ENCODE data around the gene IGSF9.

IGSF9 gene

DNA sequence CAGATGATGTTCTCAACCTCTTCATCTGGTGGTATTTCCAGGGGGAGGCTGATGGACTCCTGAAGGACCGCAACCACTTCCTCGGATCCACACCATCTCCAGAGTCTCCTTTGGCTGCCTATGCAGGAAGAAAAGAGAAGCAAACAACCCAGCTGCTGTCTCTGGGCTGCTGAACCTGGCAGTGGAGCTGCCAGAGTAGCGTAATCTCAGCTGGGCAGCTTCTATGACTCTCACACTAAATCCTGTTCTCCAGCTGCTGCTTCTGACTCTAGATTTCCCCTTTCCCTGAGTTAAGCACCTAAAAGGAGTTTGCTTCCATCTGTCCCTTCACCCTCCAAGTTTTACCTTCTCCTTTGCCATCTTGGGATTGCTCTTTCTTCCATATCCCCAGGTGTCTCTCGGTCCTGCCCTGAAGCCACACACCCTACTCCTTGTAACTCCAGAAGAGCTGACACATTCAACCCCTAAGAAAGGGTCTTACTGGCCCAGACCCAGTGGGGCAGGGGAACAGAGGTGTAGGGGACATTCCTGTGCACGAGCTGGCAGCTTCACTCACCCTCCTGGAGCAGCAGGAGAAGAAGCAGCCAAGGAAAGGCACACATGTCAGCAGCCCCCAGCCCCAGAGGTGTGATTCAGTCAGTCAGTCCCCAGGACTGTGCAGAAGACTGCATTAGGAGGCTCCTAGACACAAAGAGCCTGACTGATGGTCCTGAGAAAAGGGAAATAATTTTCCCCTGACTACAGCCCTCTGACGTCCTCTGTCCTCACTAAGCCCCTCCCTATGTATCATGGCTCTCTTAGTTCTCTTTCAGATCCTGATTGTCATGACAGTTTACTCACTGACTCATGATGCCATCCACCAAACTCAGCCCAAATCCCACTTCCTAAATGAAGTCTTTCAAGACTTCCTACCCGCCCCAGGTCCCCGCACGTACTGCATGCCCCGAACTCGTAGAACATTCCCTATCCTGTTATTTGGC lies 8.4 kb upstream of the IGSF9 start, which contains the start of gene SLAMF9:
SLAMF9 (minus strand) TSS at position 702 of the 980 bp plus-strand sequence; CDS start at position 602, 100 bp downstream.
- no peak for DNase-seq (ENCODE audit: extremely low read depth, low read depth)
- TF ChIP-seq, protein P1, sequence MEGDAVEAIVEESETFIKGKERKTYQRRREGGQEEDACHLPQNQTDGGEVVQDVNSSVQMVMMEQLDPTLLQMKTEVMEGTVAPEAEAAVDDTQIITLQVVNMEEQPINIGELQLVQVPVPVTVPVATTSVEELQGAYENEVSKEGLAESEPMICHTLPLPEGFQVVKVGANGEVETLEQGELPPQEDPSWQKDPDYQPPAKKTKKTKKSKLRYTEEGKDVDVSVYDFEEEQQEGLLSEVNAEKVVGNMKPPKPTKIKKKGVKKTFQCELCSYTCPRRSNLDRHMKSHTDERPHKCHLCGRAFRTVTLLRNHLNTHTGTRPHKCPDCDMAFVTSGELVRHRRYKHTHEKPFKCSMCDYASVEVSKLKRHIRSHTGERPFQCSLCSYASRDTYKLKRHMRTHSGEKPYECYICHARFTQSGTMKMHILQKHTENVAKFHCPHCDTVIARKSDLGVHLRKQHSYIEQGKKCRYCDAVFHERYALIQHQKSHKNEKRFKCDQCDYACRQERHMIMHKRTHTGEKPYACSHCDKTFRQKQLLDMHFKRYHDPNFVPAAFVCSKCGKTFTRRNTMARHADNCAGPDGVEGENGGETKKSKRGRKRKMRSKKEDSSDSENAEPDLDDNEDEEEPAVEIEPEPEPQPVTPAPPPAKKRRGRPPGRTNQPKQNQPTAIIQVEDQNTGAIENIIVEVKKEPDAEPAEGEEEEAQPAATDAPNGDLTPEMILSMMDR (IDR thresholded peaks at IDR 0.05; ENCODE audit: low read depth, low read length) = no peak

DNA sequence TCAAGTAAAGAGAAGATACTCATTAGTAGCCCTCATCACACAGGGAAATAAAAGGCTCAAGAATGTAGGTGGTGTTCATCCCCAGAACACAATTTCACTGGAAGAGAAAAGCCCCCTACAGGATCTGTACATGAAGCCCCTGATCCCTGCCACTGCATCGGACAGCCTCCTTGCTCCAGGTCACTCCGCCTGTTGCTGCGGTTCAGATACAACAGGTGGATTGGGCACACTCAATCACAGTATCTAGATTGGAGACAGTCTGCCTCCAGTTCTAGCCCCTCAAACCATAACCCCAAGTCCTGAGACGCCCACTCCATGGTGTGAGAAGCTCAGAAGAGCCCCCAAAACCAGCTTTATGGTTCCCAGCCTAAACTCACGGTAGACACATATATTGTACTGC lies 7.5 kb upstream of the IGSF9 start:
- TF ChIP-seq, protein P1 (IDR thresholded peaks at IDR 0.05; ENCODE audit: low read depth, low read length) = no peak
- DNase-seq (ENCODE audit: extremely low read depth, low read depth) = no peak

DNA sequence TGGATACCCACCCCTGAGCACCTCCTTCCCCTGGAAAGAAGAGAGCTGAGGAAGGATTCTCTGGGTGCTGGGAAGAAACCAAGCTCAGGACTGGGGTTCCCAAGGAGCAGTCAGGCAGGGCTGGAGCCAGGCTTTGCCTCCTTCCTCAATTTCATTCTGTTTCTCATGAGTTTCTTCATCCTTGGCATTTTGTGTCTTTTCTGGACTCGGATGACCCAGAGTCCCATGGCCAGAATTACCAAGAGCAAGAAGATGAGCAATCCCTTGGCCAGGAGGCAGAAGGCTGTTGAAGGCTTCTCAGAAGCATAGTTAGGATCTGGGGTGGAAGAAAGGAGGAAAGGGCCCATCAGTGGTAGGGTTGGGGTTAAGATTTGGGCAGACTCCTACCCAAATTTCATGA lies 6.1 kb upstream of the IGSF9 start:
- TF ChIP-seq, protein P1 (IDR thresholded peaks at IDR 0.05; ENCODE audit: low read depth, low read length) = no peak
- no peak for DNase-seq (ENCODE audit: extremely low read depth, low read depth)

DNA sequence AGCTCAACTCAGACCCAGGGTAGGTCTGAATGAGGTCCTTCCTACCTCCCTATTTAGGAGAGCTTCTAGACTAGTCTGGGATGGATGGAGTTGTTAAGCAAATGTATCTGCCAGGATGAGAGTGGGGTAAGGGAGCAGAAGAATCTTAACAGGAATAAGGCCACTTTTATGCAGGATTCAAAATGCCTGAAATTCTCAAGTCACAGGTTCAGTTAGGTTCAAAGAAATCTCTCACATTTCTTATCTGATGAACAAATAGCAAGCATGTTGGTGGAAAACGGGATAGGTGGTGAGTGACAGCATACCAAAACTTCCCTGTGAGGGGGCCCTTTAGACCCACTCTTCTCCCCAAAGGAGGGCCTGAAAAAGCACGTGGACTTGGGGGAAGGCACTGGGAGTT lies 5.6 kb upstream of the IGSF9 start:
- TF ChIP-seq, protein P1 (IDR thresholded peaks at IDR 0.05; ENCODE audit: low read depth, low read length) = no peak
- no peak for DNase-seq (ENCODE audit: extremely low read depth, low read depth)

DNA sequence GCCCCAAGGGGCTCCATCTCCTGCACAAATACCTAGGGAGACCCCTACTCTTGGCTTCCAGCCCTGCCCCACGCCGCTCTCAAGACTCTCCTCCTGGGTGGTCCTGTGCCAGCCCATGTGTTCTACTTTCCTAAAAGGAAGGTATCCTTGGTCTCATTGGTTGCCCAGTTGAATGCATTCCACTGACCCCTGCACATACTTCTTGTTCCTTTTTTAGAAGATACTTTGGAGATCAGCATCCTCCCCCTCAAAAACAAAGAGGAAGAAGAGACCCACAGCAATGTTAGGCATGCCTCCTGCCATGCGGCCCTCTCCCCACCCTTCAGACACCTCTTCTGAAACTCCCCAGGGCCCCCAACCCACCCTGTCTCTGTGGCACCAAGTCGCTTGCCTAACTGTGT lies 4.6 kb upstream of the IGSF9 start:
- TF ChIP-seq, protein P1 (IDR thresholded peaks at IDR 0.05; ENCODE audit: low read depth, low read length) = no peak
- DNase-seq (ENCODE audit: extremely low read depth, low read depth) = no peak

DNA sequence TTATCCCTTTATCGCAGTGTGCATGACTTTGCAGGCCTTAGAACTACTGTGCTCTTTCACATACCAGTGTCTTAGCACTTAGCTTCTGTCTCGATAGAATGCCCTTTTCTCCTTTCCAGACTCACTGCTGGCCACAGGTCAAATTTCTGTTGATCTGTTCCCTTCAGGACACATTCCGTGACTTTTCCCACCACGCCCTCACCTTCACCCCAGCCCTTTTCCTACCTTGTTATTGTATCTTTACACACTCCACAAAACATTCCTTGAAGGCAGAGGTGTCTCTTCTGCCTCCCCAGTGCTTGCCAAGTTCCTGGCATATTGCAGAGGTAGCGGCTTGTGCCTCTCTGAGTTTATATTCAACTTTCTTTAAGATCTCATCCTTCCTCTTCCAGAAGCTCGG lies 3.7 kb upstream of the IGSF9 start:
- no peak for DNase-seq (ENCODE audit: extremely low read depth, low read depth)
- TF ChIP-seq, protein P1 (IDR thresholded peaks at IDR 0.05; ENCODE audit: low read depth, low read length) = no peak

DNA sequence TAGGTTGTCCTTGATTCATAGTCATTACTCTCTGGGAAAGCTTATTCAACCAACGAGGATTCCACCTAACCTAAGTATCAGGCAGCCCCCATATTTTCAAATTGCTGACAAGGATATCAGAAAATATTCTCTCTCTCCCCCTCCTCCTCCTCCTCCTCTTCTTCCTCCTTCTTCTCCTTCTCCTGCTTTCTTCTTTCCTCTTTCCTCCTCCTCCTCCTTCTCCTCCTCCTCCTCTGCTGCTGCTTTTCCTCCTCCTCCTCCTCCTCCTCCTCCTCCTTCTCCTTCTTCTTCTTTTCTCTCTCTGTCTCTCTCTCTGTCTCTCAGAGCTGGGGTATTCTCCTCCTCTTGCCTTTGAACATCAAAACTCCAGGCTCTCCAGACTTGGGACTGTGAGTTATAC lies 2.5 kb upstream of the IGSF9 start:
- no peak for DNase-seq (ENCODE audit: extremely low read depth, low read depth)

More for the DNA sequence above, 2.5 kb upstream of the IGSF9 start:
- TF ChIP-seq, protein P1 (IDR thresholded peaks at IDR 0.05; ENCODE audit: low read depth, low read length) = no peak
